Measurements from ENCODE around the gene COL6A3.

DNA sequence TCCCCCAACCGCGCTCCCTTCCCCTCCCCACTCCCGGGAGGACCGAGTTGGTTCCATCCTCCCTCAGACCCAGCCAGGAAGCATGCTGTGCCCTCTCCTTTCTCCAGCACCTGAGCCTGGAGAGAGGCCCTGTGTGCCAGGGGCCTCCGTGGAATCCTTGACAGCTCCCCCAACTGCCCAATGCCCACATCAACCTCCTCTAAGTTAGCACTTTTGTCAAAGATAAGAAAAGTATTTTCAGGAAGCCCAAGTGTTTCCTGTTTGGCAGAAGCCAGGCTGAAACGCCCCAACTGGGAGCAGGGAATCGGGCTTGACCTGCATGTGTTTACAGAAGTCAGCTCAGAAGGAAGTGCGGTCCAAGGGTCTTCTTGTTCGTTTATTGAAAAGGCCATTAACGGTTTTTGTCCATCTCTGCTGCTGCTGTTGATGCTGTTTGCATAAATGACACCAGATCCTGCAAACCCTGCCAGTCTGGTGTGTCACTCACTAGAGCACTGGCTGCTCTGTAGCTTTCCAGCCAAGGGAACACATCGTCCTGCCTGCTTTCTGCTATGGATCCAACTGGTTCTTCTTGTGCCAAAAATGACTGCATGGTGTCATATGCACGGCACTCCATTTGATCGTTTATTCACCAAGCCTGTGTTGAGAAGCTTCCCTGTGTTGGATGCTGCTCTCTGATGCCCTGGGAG lies 35.4 kb upstream of the COL6A3 start:
- TF ChIP-seq, protein P1, sequence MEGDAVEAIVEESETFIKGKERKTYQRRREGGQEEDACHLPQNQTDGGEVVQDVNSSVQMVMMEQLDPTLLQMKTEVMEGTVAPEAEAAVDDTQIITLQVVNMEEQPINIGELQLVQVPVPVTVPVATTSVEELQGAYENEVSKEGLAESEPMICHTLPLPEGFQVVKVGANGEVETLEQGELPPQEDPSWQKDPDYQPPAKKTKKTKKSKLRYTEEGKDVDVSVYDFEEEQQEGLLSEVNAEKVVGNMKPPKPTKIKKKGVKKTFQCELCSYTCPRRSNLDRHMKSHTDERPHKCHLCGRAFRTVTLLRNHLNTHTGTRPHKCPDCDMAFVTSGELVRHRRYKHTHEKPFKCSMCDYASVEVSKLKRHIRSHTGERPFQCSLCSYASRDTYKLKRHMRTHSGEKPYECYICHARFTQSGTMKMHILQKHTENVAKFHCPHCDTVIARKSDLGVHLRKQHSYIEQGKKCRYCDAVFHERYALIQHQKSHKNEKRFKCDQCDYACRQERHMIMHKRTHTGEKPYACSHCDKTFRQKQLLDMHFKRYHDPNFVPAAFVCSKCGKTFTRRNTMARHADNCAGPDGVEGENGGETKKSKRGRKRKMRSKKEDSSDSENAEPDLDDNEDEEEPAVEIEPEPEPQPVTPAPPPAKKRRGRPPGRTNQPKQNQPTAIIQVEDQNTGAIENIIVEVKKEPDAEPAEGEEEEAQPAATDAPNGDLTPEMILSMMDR (IDR thresholded peaks at IDR 0.05) = no peak
- no peak for TF ChIP-seq POLR2A (IDR thresholded peaks at IDR 0.05)

Measured in lower leg skin (tissue), 3 donors.